GM15510 (cell line): Measurements from ENCODE around the gene ANAPC7.

Experiments used
- POLR2A ChIP-seq: IDR thresholded peaks from 3 replicates; pipeline ENCODE4 v1.6.1; 2011; ENCODE audit warnings: borderline replicate concordance; ENCODE audit not compliant: insufficient read length; ENCODE audit errors: extremely low read depth

The ANAPC7 gene

DNA sequence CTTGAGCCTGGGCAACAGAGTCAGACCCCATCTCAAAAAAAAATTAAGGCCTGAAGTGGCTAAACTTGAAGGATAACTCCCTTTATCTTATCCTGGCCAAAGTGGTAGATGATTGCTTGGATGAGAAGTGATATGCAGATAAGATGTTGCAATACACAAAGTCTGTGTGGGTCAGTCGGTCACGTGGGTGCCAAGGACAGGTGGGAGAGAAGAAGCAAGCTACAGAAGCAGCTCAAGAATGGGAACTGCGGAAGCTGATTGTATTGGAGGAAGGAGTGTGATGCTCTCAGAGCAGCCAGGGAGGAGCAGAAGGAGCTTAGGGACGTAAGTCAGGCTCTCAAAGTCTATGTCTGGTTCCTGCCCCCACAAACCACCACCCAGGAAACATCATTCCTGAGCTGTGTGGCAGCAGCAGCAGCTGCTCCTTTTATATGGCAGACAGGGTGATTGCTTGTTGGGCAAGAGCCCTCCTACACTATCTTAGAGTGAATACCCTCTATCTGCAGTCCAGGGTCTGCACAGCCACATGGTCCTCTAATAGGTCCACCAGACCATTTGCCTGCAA, 67.9 kb downstream of the ANAPC7 start:
- TF ChIP-seq POLR2A, result no peak

DNA sequence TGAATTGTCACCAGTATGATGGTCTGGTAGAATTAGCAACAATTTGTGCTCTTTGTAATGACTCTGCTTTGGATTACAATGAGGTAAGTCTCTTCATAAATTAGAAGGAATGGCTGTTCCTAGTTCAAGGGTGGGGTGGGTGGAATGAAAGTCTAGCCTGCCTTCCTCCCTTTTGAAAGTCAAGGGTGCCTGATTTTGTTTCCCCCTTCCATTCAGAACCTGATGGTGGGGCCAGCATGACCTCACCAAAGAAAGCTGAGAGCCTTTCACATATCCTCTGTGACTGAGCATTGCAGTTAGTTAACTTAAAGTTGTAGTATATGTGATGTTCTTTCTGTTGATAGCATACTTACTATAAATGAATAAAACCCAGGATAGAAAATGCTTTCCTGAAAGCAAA, 70.3 kb downstream of the ANAPC7 start:
- TF ChIP-seq POLR2A, result no peak

DNA sequence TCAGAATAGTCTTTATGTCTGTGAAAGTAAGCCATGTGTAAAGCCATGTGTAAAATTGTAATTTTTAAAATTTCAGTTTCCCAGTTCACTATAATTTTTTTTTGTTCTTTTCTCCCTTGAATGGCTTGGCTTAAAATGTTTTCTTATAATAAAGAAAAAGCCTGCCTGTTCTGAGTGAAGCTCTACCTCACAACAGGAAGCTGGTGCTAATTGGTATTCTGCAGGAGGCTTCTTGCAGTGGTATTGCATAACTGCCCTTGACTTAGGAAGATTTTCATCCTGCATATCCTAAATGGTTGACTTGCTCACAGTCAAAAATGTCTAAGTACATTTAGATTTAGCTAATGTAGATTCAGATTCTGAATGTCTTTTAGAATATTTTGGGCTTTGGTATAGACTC, 73.0 kb downstream of the ANAPC7 start:
- no peak for TF ChIP-seq POLR2A

DNA sequence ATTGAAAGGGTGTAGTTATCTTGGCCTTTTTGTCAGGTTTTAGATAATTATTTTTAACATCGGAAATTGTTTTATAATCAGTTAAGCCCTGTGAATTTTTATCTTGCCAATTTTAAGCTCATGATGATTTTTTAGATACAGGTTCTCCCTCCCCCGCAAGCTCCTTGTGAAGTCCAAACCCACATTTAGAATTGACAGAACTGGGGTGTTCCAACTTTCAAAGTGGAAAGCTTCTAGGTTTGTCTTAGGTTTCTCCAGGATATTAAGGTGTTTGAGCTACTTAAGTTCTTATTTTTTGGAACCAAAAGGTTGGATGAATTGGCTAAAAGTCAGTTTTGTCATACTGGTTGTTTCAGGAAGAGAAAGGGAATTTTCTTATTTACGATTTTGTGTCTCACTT, 73.4 kb downstream of the ANAPC7 start:
- no peak for TF ChIP-seq POLR2A

DNA sequence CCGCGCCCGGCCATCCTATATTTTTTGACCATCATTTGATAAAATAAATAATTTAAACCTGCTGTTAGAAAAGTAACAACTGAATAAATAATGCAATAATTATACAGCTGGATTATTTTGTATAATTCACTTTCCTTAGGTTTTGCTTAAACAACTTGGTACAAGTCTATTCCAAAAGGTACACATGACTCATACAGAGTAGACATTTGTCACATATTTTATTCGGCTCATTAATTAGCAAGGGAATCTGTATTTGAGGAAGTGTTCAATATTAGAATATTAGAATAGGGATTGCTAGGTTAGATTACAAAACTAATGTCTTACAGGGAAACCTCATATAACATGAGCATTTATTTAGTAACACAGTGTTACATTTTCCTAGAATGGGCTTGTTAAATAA, 73.8 kb downstream of the ANAPC7 start:
- no peak for TF ChIP-seq POLR2A
